ENCODE data around the gene NUDCD2. TPM values are rescaled to one million over a fixed set of nuclear protein-coding genes. Genes with fewer than 3 reads are reported as not detected.
"Not testable (repeated sequence)": the region's sequence is repeated elsewhere in the genome, so short reads cannot be mapped to it uniquely, and the experiment has no call there.

The NUDCD2 gene
- total RNA-seq, 2 donors from 2014 or later, result 60.5 to 63.0 TPM

DNA sequence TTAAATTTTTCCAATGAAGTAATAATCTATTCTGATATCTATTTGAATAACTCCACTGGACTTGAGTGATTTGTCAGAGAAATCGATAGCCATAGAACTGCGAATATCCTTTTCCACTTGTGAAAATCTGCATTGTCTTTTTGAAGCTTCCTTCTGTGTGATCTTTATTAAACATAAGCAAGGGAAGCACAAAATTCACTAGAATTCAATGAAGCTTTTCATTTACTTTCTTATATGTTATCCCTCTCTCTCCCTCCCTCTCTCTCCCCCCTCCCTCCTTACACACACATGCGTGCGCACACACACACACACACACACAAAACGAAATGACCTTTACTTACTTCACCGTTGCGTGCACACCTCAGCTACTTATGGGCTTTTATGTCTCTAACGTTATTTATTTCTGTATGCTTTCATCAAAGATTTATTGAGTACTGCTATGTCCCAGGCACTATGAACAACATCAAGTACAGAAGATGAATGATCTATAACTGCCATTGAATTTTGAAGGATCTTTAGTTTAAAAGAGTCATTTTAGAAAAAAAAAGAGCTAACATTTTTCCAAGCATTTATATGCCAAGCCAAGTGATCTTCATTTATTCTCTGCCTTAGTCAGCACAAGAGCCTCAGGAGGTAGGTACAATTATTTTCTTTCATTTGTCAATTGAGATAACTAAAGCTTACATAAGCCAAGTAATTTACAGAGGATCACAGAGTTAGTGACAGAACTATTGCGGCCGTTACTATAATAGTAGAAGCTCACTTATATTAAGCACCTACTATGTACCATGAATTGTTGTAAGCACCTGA lies 55.3 kb downstream of the NUDCD2 start:
- Mint-ChIP-seq H3K36me3 (no peaks in the 10 kb centered on the region), H3K9me3 (no peaks in the 10 kb centered on the region), H3K27ac (no peak overlapping the region)
- ATAC-seq, result no peak
- DNase-seq (ENCODE audit: low spot score in 2 of 2), result no peak

- ATAC-seq, result no peak
- Mint-ChIP-seq H3K27ac (no peak overlapping the region), H3K9me3 (no peaks in the 10 kb centered on the region), H3K36me3 (no peaks in the 10 kb centered on the region)
- no peak for DNase-seq (ENCODE audit: low spot score in 2 of 2)
Measured at GRCh38 chr5:163402007-163402406, 57.9 kb downstream of the NUDCD2 start.

- ATAC-seq, result no peak
- Mint-ChIP-seq H3K36me3 (no peaks in the 10 kb centered on the region), H3K9me3 (no peaks in the 10 kb centered on the region), H3K27ac (no peak overlapping the region)
- DNase-seq (ENCODE audit: low spot score in 2 of 2), result no peak
Measured at GRCh38 chr5:163401271-163401670, 58.6 kb downstream of the NUDCD2 start.

- no peak for DNase-seq (ENCODE audit: low spot score in 2 of 2)
- Mint-ChIP-seq H3K27ac (no peak overlapping the region), H3K36me3 (no peaks in the 10 kb centered on the region), H3K9me3 (no peaks in the 10 kb centered on the region)
- ATAC-seq, result no peak
Measured at GRCh38 chr5:163399923-163400322, 60.0 kb downstream of the NUDCD2 start.

GRCh38 chr5:163397354-163397753 lies 62.5 kb downstream of the NUDCD2 start:
- Mint-ChIP-seq H3K36me3 (no peaks in the 10 kb centered on the region), H3K9me3 (peaks cover 0 to 5% of the 10 kb centered on the region in 2 donors), H3K27ac (no peak overlapping the region)
- ATAC-seq (no peak), DNase-seq (ENCODE audit: low spot score in 2 of 2) (no peak)

GRCh38 chr5:163396818-163397340 lies 63.0 kb downstream of the NUDCD2 start:
- H3K27ac Mint-ChIP-seq; H3K36me3 Mint-ChIP-seq; H3K9me3 Mint-ChIP-seq; DNase-seq (ENCODE audit: low spot score in 2 of 2); ATAC-seq: not testable (repeated sequence)

Other genes starting within 250 kb of the NUDCD2 start
- 100 to 1,000 TPM; 132 to 326 TPM for gene CCNG1, start 22.5 kb downstream of the NUDCD2 start, total RNA-seq
- gene HMMR, start 530 bp upstream of the NUDCD2 start, total RNA-seq, result 100 to 1,000 TPM in 1 of 2 donors, 10 to 100 TPM in 1; 76.9 to 119 TPM
- gene MAT2B, start 45.5 kb upstream of the NUDCD2 start, total RNA-seq, result 10 to 100 TPM; 80.9 to 97.6 TPM